H9 (cell line): ENCODE data around the gene ERMP1. TPM values are rescaled to one million over a fixed set of nuclear protein-coding genes. Genes with fewer than 3 reads are reported as not detected.

ENCODE experiments used
- DNase-seq: peaks from one replicate; pipeline ENCODE4 v3.0.0-alpha.2; 2017
- H2AFZ ChIP-seq: one replicate; pipeline ENCODE4 v1.6.1; 2013; ENCODE audit warnings: mild to moderate bottlenecking, low read length, control low read depth, moderate library complexity
- H2AK5ac ChIP-seq: 2 replicates; pipeline ENCODE4 v1.6.1; 2013; ENCODE audit warnings: low read length, control low read depth, mixed read lengths; ENCODE audit not compliant: insufficient read length
- H2BK120ac ChIP-seq: one replicate; pipeline ENCODE4 v1.6.1; 2013; ENCODE audit warnings: low read depth, mild to moderate bottlenecking, low read length, control low read depth, inconsistent platforms; ENCODE audit not compliant: poor library complexity, severe bottlenecking
- H2BK12ac ChIP-seq: 2 replicates; pipeline ENCODE4 v1.6.1; 2013; ENCODE audit warnings: low read length, control low read depth, mixed read lengths, low read depth; ENCODE audit not compliant: insufficient read length
- H2BK15ac ChIP-seq: 2 replicates; pipeline ENCODE4 v1.6.1; 2013; ENCODE audit warnings: low read depth, low read length, control low read depth
- H2BK20ac ChIP-seq: one replicate; pipeline ENCODE4 v1.6.1; 2013; ENCODE audit warnings: low read depth, mild to moderate bottlenecking, low read length, control low read depth, inconsistent platforms; ENCODE audit not compliant: poor library complexity, severe bottlenecking
- H2BK5ac ChIP-seq: 2 replicates; pipeline ENCODE4 v1.6.1; 2013; ENCODE audit warnings: low read length, control low read depth, mixed read lengths; ENCODE audit not compliant: insufficient read length
- H3K14ac ChIP-seq: 2 replicates; pipeline ENCODE4 v1.6.1; 2013; ENCODE audit warnings: low read length, control low read depth; ENCODE audit not compliant: insufficient read depth
- H3K18ac ChIP-seq: 2 replicates; pipeline ENCODE4 v1.6.1; 2013; ENCODE audit warnings: low read depth, mild to moderate bottlenecking, mixed read lengths, low read length, control low read depth; ENCODE audit not compliant: insufficient read length
- H3K23ac ChIP-seq: 2 replicates; pipeline ENCODE4 v1.6.1; 2013; ENCODE audit warnings: low read length, control low read depth, mixed read lengths, low read depth; ENCODE audit not compliant: insufficient read length
- H3K23me2 ChIP-seq: 2 replicates; pipeline ENCODE4 v1.6.1; 2013; ENCODE audit warnings: low read depth, mild to moderate bottlenecking, mixed read lengths, low read length, control low read depth; ENCODE audit not compliant: insufficient read length, poor library complexity, severe bottlenecking
- H3K27ac ChIP-seq: 2 replicates; pipeline ENCODE4 v1.5.1; 2013; ENCODE audit warnings: low read length, control low read depth, mixed read lengths, low read depth; ENCODE audit not compliant: insufficient read length
- H3K27me3 ChIP-seq: 2 replicates; pipeline ENCODE4 v1.6.1; 2013; ENCODE audit warnings: low read length, control low read depth, inconsistent platforms; ENCODE audit not compliant: insufficient read depth
- H3K4ac ChIP-seq: 2 replicates; pipeline ENCODE4 v1.6.1; 2013; ENCODE audit warnings: low read depth, mild to moderate bottlenecking, control low read depth, inconsistent platforms, low read length, moderate library complexity
- H3K4me1 ChIP-seq: 2 replicates; pipeline ENCODE4 v1.6.1; 2013; ENCODE audit warnings: low read length, control low read depth, inconsistent platforms; ENCODE audit not compliant: insufficient read depth
- H3K4me2 ChIP-seq: 2 replicates; pipeline ENCODE4 v1.6.1; 2013; ENCODE audit warnings: low read length, control low read depth, mixed read lengths; ENCODE audit not compliant: insufficient read length, insufficient read depth
- H3K56ac ChIP-seq: 2 replicates; pipeline ENCODE4 v1.6.1; 2013; ENCODE audit warnings: low read depth, mild to moderate bottlenecking, mixed read lengths, low read length, control low read depth; ENCODE audit not compliant: insufficient read length
- H3K79me1 ChIP-seq: 2 replicates; pipeline ENCODE4 v1.6.1; 2013; ENCODE audit warnings: low read depth, mild to moderate bottlenecking, moderate library complexity, low read length, control low read depth, inconsistent platforms; ENCODE audit not compliant: insufficient read depth, poor library complexity, severe bottlenecking
- H3K79me2 ChIP-seq: 2 replicates; pipeline ENCODE4 v1.6.1; 2013; ENCODE audit warnings: low read length, control low read depth, inconsistent platforms; ENCODE audit not compliant: insufficient read depth
- H3K9ac ChIP-seq: 2 replicates; pipeline ENCODE4 v1.6.1; 2013; ENCODE audit warnings: low read length, control low read depth, mixed read lengths; ENCODE audit not compliant: insufficient read length; ENCODE audit errors: extremely low read depth
- H3K9me3 ChIP-seq: one replicate; pipeline ENCODE4 v1.6.1; 2013; ENCODE audit warnings: low read depth, low read length, inconsistent platforms; ENCODE audit not compliant: control insufficient read depth
- H3T11ph ChIP-seq: one replicate; pipeline ENCODE4 v1.6.1; 2013; ENCODE audit warnings: mild to moderate bottlenecking, low read length, control low read depth, inconsistent platforms
- H4K20me1 ChIP-seq: one replicate; pipeline ENCODE4 v1.6.1; 2013; ENCODE audit not compliant: control insufficient read depth, insufficient read length, insufficient read depth
- H4K5ac ChIP-seq: 2 replicates; pipeline ENCODE4 v1.6.1; 2013; ENCODE audit warnings: low read depth, mild to moderate bottlenecking, mixed read lengths, low read length, control low read depth; ENCODE audit not compliant: insufficient read length
- H4K8ac ChIP-seq: replicated peaks from 2 replicates; pipeline ENCODE4 v1.6.1; 2013; ENCODE audit warnings: low read length, control low read depth, mixed read lengths, low read depth; ENCODE audit not compliant: insufficient read length
- H4K91ac ChIP-seq: 2 replicates; pipeline ENCODE4 v1.6.1; 2013; ENCODE audit warnings: low read depth, mild to moderate bottlenecking, moderate library complexity, mixed read lengths, low read length, control low read depth; ENCODE audit not compliant: insufficient read length
- H3K27ac Mint-ChIP-seq, 3 experiments: 2 replicates in 2 of 3; 3 replicates in 1 of 3; pipeline ENCODE4 v1.8.0; 2020 to 2021; ENCODE audit warnings: mixed read lengths in 3 of 3, mild to moderate bottlenecking in 1 of 3, moderate library complexity in 1 of 3
- H3K27me3 Mint-ChIP-seq: 2 replicates; pipeline ENCODE4 v1.8.0; 2021; ENCODE audit warnings: low read depth, mild to moderate bottlenecking, moderate library complexity, mixed read lengths
- H3K36me3 Mint-ChIP-seq, 3 experiments: 2 replicates in 2 of 3; 3 replicates in 1 of 3; pipeline ENCODE4 v1.8.0; 2020 to 2021; ENCODE audit warnings: low read depth in 3 of 3, mixed read lengths in 3 of 3; ENCODE audit not compliant: insufficient read depth in 1 of 3
- H3K4me1 Mint-ChIP-seq, 2 experiments: 2 replicates each; pipeline ENCODE4 v1.8.0; 2020; ENCODE audit warnings: mixed read lengths in 2 of 2
- H3K4me3 Mint-ChIP-seq, 2 experiments: 2 replicates in 1 of 2; 3 replicates in 1 of 2; pipeline ENCODE4 v1.8.0; 2020 to 2021; ENCODE audit warnings: mild to moderate bottlenecking in 2 of 2, mixed read lengths in 2 of 2, moderate library complexity in 1 of 2
- H3K9me3 Mint-ChIP-seq, 2 experiments: 2 replicates in 1 of 2; 3 replicates in 1 of 2; pipeline ENCODE4 v1.8.0; 2020; ENCODE audit warnings: mild to moderate bottlenecking in 2 of 2, mixed read lengths in 2 of 2, moderate library complexity in 1 of 2
- WGBS: extraction: QIAGEN DNeasy Blood & Tissue Kit; methylation state at CpG from one replicate; pipeline ENCODE4 v1.1.7; 2013; ENCODE audit warnings: missing lambda C conversion rate, low lambda C conversion rate, mixed read lengths; ENCODE audit not compliant: insufficient read length; ENCODE audit errors: extremely low coverage; 5-methylcytosine and 5-hydroxymethylcytosine counted together
- total RNA-seq: library from RNA; stranded (reverse); gene quantifications from 2 replicates; pipeline ENCODE4 v1.2.1, GENCODE V29; 2021
- TF ChIP-seq, protein P1 (sequence below): fragments of 200-600 bp; sonication (generic); conservative IDR thresholded peaks from 3 replicates; pipeline ENCODE4 v1.8.0; 2021; ENCODE audit warnings: antibody characterized with exemption, mild to moderate bottlenecking

Gene ERMP1
- total RNA-seq, 1 experiment from 2014 or later, result 20.2 TPM

DNA sequence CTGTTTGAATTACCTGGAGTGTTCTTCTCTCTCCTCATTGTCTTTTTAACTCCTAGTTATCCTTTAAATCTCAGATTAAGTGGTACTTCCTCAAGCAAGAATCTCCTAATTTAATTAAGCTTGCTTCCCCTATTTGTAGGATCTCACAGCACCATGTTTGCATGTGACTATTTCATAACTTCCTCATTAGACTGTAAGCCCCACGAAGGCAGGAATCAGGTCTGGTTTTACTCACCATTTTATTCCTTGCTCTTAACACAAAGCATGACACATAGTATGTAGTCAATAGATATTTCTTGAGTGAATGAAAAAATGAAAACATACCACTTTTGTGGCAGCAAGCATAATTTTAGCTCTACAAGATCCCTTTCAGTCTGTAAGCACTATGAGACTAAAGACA, 1.3 kb upstream of the ERMP1 start:
- Histone ChIP-seq H3K79me1 (no peaks in the 10 kb centered on the region), H4K8ac (no peak overlapping the region), H2BK5ac (no peak overlapping the region), H3K4ac (no peak overlapping the region), H2AFZ (no peak overlapping the region), H4K20me1 (no peaks in the 10 kb centered on the region), H3T11ph (no peak overlapping the region), H3K56ac (no peak overlapping the region), H3K79me2 (no peaks in the 10 kb centered on the region), H2BK120ac (no peak overlapping the region), H3K23ac (no peak overlapping the region), H3K18ac (no peak overlapping the region), H3K27ac (no peak overlapping the region), H2BK15ac (no peak overlapping the region), H3K23me2 (peaks cover 6% of the 10 kb centered on the region), H2AK5ac (no peak overlapping the region), H3K14ac (no peak overlapping the region), H4K91ac (no peak overlapping the region), H3K9me3 (no peaks in the 10 kb centered on the region), H3K4me2 (no peak overlapping the region), H3K9ac (no peak overlapping the region), H2BK20ac (no peak overlapping the region), H3K4me1 (no peaks in the 10 kb centered on the region; the same call in 1 of the 2 replicates), H2BK12ac (no peak overlapping the region), H3K27me3 (no peaks in the 10 kb centered on the region), H4K5ac (no peak overlapping the region)
- TF ChIP-seq, protein P1, sequence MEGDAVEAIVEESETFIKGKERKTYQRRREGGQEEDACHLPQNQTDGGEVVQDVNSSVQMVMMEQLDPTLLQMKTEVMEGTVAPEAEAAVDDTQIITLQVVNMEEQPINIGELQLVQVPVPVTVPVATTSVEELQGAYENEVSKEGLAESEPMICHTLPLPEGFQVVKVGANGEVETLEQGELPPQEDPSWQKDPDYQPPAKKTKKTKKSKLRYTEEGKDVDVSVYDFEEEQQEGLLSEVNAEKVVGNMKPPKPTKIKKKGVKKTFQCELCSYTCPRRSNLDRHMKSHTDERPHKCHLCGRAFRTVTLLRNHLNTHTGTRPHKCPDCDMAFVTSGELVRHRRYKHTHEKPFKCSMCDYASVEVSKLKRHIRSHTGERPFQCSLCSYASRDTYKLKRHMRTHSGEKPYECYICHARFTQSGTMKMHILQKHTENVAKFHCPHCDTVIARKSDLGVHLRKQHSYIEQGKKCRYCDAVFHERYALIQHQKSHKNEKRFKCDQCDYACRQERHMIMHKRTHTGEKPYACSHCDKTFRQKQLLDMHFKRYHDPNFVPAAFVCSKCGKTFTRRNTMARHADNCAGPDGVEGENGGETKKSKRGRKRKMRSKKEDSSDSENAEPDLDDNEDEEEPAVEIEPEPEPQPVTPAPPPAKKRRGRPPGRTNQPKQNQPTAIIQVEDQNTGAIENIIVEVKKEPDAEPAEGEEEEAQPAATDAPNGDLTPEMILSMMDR, result no peak
- peaks cover 27 to 29% of the 10 kb centered on the region in 2 experiments for H3K4me1 Mint-ChIP-seq
- H3K27me3 Mint-ChIP-seq, result peaks cover 11% of the 10 kb centered on the region
- no peak overlapping the region for H3K4me3 Mint-ChIP-seq
- no peaks in the 10 kb centered on the region; a peak in 1 of 7 replicates for H3K36me3 Mint-ChIP-seq
- H3K27ac Mint-ChIP-seq, result peak overlapping the region in 1 of 3 experiments; percentile 14; a peak in 1 of 7 replicates
- no CpG with 5 or more reads among the region's 1 CpG for WGBS
- H3K9me3 Mint-ChIP-seq, result no peaks in the 10 kb centered on the region
- DNase-seq, result no peak
